ENCODE measurements around the gene ADAM12. TPM values are rescaled to one million over a fixed set of nuclear protein-coding genes. Genes with fewer than 3 reads are reported as not detected.

Gene ADAM12
- total and polyA plus RNA-seq, 2 donors (not counting 3 experiments of a cell fraction or from before 2014, with no cell fraction given), result 0.22 to 0.33 TPM

DNA sequence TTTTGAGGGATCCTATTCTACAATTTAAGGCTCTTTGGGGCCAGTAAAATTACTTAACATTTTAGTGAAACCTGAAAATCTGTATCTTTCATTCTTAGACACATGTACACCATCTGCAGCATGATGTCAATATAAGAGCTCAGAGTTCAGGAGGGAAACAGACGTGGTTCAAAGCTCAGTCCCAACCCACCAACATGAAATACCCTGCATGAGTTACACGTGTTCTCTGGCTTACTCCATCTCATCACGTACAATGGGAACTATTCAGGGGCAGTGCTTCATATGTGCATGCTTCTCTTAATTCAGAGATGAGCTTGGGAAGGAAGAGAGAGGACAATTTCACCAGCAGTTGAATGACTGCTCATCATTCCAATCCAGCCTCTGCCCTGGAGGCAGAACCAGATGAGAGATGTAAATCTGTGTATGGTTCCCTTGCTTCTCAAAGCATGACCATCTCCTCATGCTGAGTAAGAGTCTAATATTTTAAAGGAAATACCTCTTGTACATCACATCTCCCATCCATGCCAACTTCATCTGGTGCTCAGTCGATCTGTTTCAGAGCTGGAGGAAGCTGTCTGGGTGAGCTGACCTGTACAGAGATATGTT lies 29.0 kb upstream of the ADAM12 start:
- ChIA-PET POLR2A (interaction anchor here (0.5 kb wide), 1 partner anchor 520 kb away, joined by 3 read pairs; no protein-coding TSS in a partner anchor), CTCF (no interaction called here)
- Histone ChIP-seq H3K4me3 (replicated peaks in 1 of 3; ENCODE audit: insufficient read depth in 1 of 3, low read depth in 1 of 3, low read length in 3 of 3) (no peak overlapping the region), H2AFZ (ENCODE audit: low read depth, low read length) (no peak overlapping the region), H3K79me2 (ENCODE audit: control insufficient read depth, insufficient read depth, low read length) (no peaks in the 10 kb centered on the region), H4K20me1 (replicated peaks; ENCODE audit: control insufficient read depth, extremely low read depth, insufficient read depth, low read length) (no peaks in the 10 kb centered on the region), H3K9me3 (replicated peaks; ENCODE audit: control insufficient read depth, insufficient read depth, low read length) (no peaks in the 10 kb centered on the region), H3K27me3 (ENCODE audit: control insufficient read depth in 2 of 2, insufficient read depth in 2 of 2, low read length in 2 of 2) (no peaks in the 10 kb centered on the region), H3K9me1 (replicated peaks; ENCODE audit: control insufficient read depth, extremely low read depth, insufficient read depth, low read length) (no peaks in the 10 kb centered on the region), H3K36me3 (ENCODE audit: control insufficient read depth in 2 of 2, extremely low read depth in 1 of 2, insufficient read depth in 2 of 2, low read length in 2 of 2) (no peaks in the 10 kb centered on the region), H3K9ac (replicated peaks; ENCODE audit: extremely low read depth, insufficient read depth, low read length) (no peak overlapping the region), H3K4me2 (ENCODE audit: insufficient read depth, low read length) (no peak overlapping the region), H3K27ac (ENCODE audit: insufficient read depth, low read depth, low read length) (no peak overlapping the region), H3K4me1 (ENCODE audit: control insufficient read depth, extremely low read depth, insufficient read depth, low read length) (no peaks in the 10 kb centered on the region)
- no peak for DNase-seq (ENCODE audit: low read depth, low spot score)
- no peak for FAIRE-seq
- dilution Hi-C loops (cut with MboI; ENCODE audit: extremely low pct_ligation_motif_present, low sequenced_read_pairs), result no loop called here
- TF ChIP-seq JUN (IDR thresholded peaks at IDR 0.05; ENCODE audit: borderline replicate concordance, insufficient read depth, insufficient read length, low read depth), result no peak
- TF ChIP-seq, protein P1, sequence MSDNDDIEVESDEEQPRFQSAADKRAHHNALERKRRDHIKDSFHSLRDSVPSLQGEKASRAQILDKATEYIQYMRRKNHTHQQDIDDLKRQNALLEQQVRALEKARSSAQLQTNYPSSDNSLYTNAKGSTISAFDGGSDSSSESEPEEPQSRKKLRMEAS (IDR thresholded peaks at IDR 0.05; ENCODE audit: insufficient read depth, insufficient read length), result no peak
- TF ChIP-seq GATA2 (IDR thresholded peaks at IDR 0.05; ENCODE audit: insufficient read depth, insufficient read length, low read depth, low read length), result no peak
- TF ChIP-seq POLR2AphosphoS5 (IDR thresholded peaks at IDR 0.05; ENCODE audit: insufficient read depth, low read depth, low read length), result no peak
- TF ChIP-seq MYC (IDR thresholded peaks at IDR 0.05; ENCODE audit: low read depth, low read length), result no peak
- TF ChIP-seq EZH2 (IDR thresholded peaks at IDR 0.05; ENCODE audit: borderline replicate concordance, low read depth, low read length, severe bottlenecking), result no peak
- TF ChIP-seq, protein P2, sequence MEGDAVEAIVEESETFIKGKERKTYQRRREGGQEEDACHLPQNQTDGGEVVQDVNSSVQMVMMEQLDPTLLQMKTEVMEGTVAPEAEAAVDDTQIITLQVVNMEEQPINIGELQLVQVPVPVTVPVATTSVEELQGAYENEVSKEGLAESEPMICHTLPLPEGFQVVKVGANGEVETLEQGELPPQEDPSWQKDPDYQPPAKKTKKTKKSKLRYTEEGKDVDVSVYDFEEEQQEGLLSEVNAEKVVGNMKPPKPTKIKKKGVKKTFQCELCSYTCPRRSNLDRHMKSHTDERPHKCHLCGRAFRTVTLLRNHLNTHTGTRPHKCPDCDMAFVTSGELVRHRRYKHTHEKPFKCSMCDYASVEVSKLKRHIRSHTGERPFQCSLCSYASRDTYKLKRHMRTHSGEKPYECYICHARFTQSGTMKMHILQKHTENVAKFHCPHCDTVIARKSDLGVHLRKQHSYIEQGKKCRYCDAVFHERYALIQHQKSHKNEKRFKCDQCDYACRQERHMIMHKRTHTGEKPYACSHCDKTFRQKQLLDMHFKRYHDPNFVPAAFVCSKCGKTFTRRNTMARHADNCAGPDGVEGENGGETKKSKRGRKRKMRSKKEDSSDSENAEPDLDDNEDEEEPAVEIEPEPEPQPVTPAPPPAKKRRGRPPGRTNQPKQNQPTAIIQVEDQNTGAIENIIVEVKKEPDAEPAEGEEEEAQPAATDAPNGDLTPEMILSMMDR (IDR thresholded peaks at IDR 0.05; ENCODE audit: extremely low read depth in 1 of 2, insufficient read depth in 1 of 2, low read depth in 1 of 2, low read length in 2 of 2), result no peak
- no peak for TF ChIP-seq POLR2A (IDR thresholded peaks at IDR 0.05; ENCODE audit: low read depth, low read length)
- TF ChIP-seq FOS (IDR thresholded peaks at IDR 0.05; ENCODE audit: borderline replicate concordance, insufficient read depth, low read length), result no peak
- intact Hi-C loops (cut with micrococcal nuclease), result no loop called here
- no TSS peak for BruUV-seq (replicated peaks)
